ENCODE results near the gene PTPRN2. TPM values are rescaled to one million over a fixed set of nuclear protein-coding genes. Genes with fewer than 3 reads are reported as not detected.

The PTPRN2 gene
- polyA plus RNA-seq, 1 experiment = 0.31 TPM

DNA sequence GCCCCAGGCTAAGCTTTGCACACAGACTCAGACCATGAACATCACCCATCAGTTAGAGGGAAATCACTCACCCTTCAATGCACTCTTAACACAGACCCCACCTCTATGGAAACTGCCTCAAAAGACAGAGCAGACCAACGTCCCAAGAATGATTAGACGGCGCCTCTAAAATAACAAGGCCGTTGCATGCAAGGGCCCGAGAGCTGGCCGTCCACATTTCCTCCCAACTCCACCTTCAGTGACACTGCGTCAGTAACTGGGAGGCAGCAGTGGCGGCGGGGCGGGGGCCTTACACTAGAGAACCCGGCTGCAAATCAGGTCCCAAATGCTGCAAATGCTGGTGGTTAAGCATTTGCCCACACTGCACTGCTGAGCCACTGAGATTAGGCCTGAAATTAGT lies 115.0 kb downstream of the PTPRN2 start:
- TF ChIP-seq, protein P1, sequence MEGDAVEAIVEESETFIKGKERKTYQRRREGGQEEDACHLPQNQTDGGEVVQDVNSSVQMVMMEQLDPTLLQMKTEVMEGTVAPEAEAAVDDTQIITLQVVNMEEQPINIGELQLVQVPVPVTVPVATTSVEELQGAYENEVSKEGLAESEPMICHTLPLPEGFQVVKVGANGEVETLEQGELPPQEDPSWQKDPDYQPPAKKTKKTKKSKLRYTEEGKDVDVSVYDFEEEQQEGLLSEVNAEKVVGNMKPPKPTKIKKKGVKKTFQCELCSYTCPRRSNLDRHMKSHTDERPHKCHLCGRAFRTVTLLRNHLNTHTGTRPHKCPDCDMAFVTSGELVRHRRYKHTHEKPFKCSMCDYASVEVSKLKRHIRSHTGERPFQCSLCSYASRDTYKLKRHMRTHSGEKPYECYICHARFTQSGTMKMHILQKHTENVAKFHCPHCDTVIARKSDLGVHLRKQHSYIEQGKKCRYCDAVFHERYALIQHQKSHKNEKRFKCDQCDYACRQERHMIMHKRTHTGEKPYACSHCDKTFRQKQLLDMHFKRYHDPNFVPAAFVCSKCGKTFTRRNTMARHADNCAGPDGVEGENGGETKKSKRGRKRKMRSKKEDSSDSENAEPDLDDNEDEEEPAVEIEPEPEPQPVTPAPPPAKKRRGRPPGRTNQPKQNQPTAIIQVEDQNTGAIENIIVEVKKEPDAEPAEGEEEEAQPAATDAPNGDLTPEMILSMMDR (IDR thresholded peaks at IDR 0.05; ENCODE audit: insufficient read depth, low read depth, low read length) = no peak
- no peak overlapping the region for H3K4me3 ChIP-seq (ENCODE audit: low read depth, low read length)
- ChIA-PET POLR2A (no interaction called here), CTCF (no interaction called here)
- DNase-seq (ENCODE audit: low read depth) = no peak
- no peaks in the 10 kb centered on the region for H3K36me3 ChIP-seq (ENCODE audit: control insufficient read depth, insufficient read depth, low read length)
- no peaks in the 10 kb centered on the region for H3K27me3 ChIP-seq (ENCODE audit: control insufficient read depth, insufficient read depth, low read length)

DNA sequence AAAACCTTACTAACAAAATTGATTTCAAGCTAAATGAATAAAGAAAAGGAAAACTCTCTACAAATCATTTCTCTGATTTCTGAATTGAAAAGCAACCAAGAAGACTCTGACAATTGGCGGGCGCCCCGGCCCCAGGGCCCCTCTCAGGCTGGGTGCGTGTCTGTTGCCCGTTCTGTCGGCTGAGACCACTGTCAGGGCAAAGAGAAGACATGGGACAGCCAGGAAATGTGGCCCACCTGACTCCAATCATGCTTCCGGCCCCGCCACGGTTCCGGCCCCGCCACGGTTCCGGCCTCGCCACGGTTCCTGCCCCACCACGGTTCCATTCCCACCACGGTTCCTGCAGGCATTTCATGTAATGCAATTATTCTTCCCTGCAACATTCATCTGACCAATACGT lies 115.9 kb downstream of the PTPRN2 start:
- Histone ChIP-seq H3K27me3 (ENCODE audit: control insufficient read depth, insufficient read depth, low read length) (no peaks in the 10 kb centered on the region), H3K4me3 (ENCODE audit: low read depth, low read length) (no peak overlapping the region), H3K36me3 (ENCODE audit: control insufficient read depth, insufficient read depth, low read length) (no peaks in the 10 kb centered on the region)
- ChIA-PET CTCF (no interaction called here), POLR2A (no interaction called here)
- no peak for DNase-seq (ENCODE audit: low read depth)
- TF ChIP-seq, protein P1 (IDR thresholded peaks at IDR 0.05; ENCODE audit: insufficient read depth, low read depth, low read length) = no peak

DNA sequence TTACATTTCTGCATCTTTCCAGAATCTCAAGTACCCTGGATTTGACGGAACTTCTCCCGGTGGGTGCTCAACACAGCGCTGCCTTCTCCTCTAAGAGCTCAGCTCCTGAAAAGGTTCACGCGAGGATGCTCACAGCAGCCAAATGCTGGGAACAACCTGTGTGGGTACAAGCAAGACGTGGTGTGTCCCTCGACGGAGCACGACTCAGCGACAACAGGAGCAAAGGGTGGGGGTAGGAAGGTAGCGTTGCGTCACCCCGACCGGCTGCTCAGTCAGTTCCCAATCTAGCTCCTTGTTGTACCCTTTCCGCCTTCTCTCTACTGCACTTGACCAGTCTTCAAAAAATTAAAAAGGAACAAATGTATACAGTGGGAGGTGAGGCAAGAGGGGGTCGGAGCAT lies 117.3 kb downstream of the PTPRN2 start:
- Histone ChIP-seq H3K4me3 (ENCODE audit: low read depth, low read length) (no peak overlapping the region), H3K36me3 (ENCODE audit: control insufficient read depth, insufficient read depth, low read length) (no peaks in the 10 kb centered on the region), H3K27me3 (ENCODE audit: control insufficient read depth, insufficient read depth, low read length) (no peaks in the 10 kb centered on the region)
- ChIA-PET CTCF (interaction anchor here (0.6 kb wide), 1 partner anchor 660 kb away, joined by 3 read pairs; no protein-coding TSS in a partner anchor), POLR2A (no interaction called here)
- DNase-seq (ENCODE audit: low read depth) = no peak
- TF ChIP-seq, protein P1 (IDR thresholded peaks at IDR 0.05; ENCODE audit: insufficient read depth, low read depth, low read length) = no peak

DNA sequence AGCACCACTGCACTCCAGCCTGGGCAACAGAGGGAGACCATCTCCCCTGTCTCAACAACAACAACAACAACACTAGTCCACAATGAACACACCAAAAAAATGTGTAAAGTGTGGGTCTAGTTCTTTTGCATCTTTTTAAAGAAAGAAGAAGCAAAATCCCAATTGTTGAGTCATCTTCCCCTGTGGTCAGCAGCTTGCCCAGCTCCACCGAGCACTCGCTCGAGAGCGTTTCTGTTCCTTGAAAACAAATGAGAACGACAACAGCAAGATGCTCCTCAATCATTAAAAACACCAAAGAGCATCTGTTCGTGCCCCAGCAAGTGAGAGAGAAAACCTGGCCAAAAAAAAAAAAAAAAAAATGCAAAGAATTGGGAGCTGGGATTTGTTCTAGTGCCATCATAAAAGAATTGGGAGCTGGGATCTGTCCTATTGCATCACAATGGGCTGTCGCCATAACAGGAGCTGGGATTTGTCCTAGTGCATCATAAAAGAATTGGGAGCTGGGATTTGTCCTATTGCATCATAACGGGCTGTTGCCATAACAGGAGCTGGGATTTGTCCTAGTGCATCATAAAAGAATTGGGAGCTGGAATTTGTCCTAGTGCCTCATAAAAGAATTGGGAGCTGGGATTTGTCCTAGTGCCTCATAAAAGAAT lies 118.1 kb downstream of the PTPRN2 start:
- Histone ChIP-seq H3K27me3 (ENCODE audit: control insufficient read depth, insufficient read depth, low read length) (no peaks in the 10 kb centered on the region), H3K4me3 (ENCODE audit: low read depth, low read length) (no peak overlapping the region), H3K36me3 (ENCODE audit: control insufficient read depth, insufficient read depth, low read length) (no peaks in the 10 kb centered on the region)
- ChIA-PET POLR2A (no interaction called here), CTCF (interaction anchor here (0.6 to 0.8 kb wide), 2 partner anchors 35 to 659 kb away, joined by 3 read pairs; no protein-coding TSS in a partner anchor)
- no peak for DNase-seq (ENCODE audit: low read depth)
- TF ChIP-seq, protein P1 (IDR thresholded peaks at IDR 0.05; ENCODE audit: insufficient read depth, low read depth, low read length) = no peak

DNA sequence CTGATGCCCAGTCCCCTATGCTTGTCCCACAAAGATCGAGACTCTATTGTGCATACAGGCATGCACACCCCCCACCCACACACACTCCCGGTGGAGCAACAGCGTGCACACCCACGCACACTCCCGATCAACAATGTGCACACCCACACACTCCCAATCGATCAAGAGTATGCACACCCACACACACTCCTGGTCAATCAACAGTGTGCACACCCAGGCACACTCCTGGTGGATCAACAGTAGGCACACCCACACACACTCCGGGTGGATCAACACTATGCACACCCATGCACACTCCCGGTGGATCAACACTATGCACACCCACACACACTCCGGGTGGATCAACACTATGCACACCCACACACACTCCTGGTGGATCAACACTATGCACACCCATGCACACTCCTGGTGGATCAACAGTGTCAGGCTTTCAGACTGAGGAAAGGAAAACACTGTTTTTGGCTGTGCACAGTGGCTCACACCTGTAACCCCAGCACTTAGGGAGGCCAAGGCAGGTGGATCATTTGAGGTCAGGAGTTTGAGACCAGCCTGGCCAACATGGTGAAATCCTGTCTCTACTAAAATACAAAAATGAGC lies 118.8 kb downstream of the PTPRN2 start:
- Histone ChIP-seq H3K4me3 (ENCODE audit: low read depth, low read length) (no peak overlapping the region), H3K36me3 (ENCODE audit: control insufficient read depth, insufficient read depth, low read length) (no peaks in the 10 kb centered on the region), H3K27me3 (ENCODE audit: control insufficient read depth, insufficient read depth, low read length) (no peaks in the 10 kb centered on the region)
- no peak for DNase-seq (ENCODE audit: low read depth)
- POLR2A ChIA-PET = no interaction called here
- CTCF ChIA-PET = interaction anchor here (0.8 kb wide), 1 partner anchor 36 kb away, joined by 3 read pairs; no protein-coding TSS in a partner anchor
- TF ChIP-seq, protein P1 (IDR thresholded peaks at IDR 0.05; ENCODE audit: insufficient read depth, low read depth, low read length) = no peak

Data from BJ (cell line).